ENCODE measurements around the gene CRADD. TPM values are rescaled to one million over a fixed set of nuclear protein-coding genes. Genes with fewer than 3 reads are reported as not detected.

The CRADD gene
- total and polyA plus RNA-seq, 10 donors = 5.5 to 58.7 (median 18.8) TPM

DNA sequence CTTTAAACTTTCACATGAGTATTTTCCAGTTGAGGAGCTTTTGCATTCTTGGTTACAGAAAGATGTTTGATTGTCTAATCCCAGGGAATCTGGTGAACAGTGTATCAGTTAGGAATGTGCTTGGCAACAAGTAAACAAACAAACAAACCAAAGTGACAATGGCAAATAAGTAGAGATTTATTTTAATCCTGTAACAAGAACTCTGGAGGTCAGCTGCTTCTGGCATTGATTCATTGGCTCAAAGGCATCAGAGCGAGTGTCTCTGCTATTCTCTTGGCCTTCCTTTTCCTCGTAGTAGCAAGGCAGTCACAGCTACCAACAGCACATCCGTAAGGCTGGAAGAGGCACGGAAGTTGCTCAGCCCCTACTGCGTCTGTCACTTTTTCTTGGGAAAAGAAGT, 37.2 kb downstream of the CRADD start:
- WGBS, 5 donors = 56 to 86% (median 75%) methylated on average over 5 of the region's 5 CpGs

DNA sequence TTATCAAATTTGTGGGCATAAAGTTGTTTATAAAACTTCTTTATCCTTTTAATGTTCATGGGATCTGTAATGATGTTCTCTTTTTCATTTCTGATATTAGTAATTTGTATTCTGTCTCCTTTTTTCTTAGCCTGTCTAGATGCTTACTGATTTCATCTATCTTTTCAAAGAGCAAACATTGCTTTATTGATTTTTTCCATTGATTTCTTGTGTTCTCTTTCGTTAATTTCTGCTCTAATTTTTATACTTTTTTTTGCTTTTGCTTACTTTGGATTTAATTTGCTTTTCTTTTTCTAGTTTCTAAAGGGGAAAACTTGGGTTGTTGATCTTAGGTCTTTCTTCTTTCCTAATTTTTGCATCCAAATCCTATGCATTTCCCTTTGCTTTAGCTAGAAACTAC, 42.5 kb downstream of the CRADD start:
- Histone ChIP-seq H3K4me1 (no peaks in the 10 kb centered on the region), H3K27ac (no peak overlapping the region), H3K4me3 (no peak overlapping the region), H3K36me3 (no peaks in the 10 kb centered on the region), H3K27me3 (replicated peaks in 1 of 7) (no peaks in the 10 kb centered on the region), H3K9me3 (peaks cover 0 to 51% (median 33%) of the 10 kb centered on the region in 8 donors)
- TF ChIP-seq, protein P1, sequence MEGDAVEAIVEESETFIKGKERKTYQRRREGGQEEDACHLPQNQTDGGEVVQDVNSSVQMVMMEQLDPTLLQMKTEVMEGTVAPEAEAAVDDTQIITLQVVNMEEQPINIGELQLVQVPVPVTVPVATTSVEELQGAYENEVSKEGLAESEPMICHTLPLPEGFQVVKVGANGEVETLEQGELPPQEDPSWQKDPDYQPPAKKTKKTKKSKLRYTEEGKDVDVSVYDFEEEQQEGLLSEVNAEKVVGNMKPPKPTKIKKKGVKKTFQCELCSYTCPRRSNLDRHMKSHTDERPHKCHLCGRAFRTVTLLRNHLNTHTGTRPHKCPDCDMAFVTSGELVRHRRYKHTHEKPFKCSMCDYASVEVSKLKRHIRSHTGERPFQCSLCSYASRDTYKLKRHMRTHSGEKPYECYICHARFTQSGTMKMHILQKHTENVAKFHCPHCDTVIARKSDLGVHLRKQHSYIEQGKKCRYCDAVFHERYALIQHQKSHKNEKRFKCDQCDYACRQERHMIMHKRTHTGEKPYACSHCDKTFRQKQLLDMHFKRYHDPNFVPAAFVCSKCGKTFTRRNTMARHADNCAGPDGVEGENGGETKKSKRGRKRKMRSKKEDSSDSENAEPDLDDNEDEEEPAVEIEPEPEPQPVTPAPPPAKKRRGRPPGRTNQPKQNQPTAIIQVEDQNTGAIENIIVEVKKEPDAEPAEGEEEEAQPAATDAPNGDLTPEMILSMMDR (IDR thresholded peaks at IDR 0.05 in 8 of 11, conservative IDR thresholded peaks at IDR 0.05 in 3 of 11) = no peak
- TF ChIP-seq POLR2AphosphoS5 (IDR thresholded peaks at IDR 0.05) (no peak), POLR2A (IDR thresholded peaks at IDR 0.05) (no peak)
- no peak for DNase-seq
- intact Hi-C loops (cut with DNase I; ENCODE audit: low total_unique reads) = no loop called here
- 83 to 93% (median 88%) methylated on average over 1 of the region's 1 CpG for WGBS, 5 donors

More for the DNA sequence above, 37.2 kb downstream of the CRADD start:
- TF ChIP-seq POLR2A (IDR thresholded peaks at IDR 0.05) = no peak
- no peak for TF ChIP-seq POLR2AphosphoS5 (IDR thresholded peaks at IDR 0.05)
- TF ChIP-seq, protein P1 (IDR thresholded peaks at IDR 0.05 in 8 of 11, conservative IDR thresholded peaks at IDR 0.05 in 3 of 11) = no peak
- no peak for DNase-seq
- H3K4me1 ChIP-seq = no peaks in the 10 kb centered on the region
- no peaks in the 10 kb centered on the region for H3K27me3 ChIP-seq (replicated peaks in 1 of 7)
- no peak overlapping the region for H3K4me3 ChIP-seq
- H3K27ac ChIP-seq = peak overlapping the region in 4 of 8 donors; percentile 20 to 33 (median 32)
- peaks cover 4 to 30% (median 20%) of the 10 kb centered on the region in 8 donors for H3K9me3 ChIP-seq
- H3K36me3 ChIP-seq = no peaks in the 10 kb centered on the region
- intact Hi-C loops (cut with DNase I; ENCODE audit: low total_unique reads) = no loop called here

DNA sequence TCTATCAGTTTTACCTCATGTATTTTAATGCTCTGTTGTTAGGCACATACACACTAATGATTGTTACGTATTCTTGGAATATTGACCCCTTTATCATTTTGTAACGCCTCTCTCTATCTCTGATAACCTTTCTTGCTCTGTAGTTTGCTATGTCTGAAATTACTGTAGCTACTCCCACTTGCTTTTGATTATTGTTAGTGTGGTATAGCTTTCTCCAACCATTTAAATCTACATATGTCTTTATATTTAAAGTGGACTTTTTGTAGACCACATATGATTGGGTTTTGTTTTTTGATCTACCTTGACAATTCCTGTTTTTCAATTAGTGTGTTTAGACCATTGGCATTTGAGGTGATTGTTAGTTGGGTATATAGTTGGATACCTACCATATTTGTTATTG, 43.4 kb downstream of the CRADD start:
- intact Hi-C loops (cut with DNase I; ENCODE audit: low total_unique reads) = no loop called here
- H3K9me3 ChIP-seq = peaks cover 0 to 51% (median 33%) of the 10 kb centered on the region in 8 donors
- no peaks in the 10 kb centered on the region for H3K4me1 ChIP-seq
- no peaks in the 10 kb centered on the region for H3K27me3 ChIP-seq (replicated peaks in 1 of 7)
- no peak overlapping the region for H3K4me3 ChIP-seq
- TF ChIP-seq POLR2A (IDR thresholded peaks at IDR 0.05) (no peak), POLR2AphosphoS5 (IDR thresholded peaks at IDR 0.05) (no peak)
- TF ChIP-seq, protein P1 (IDR thresholded peaks at IDR 0.05 in 8 of 11, conservative IDR thresholded peaks at IDR 0.05 in 3 of 11) = no peak
- H3K27ac ChIP-seq = no peak overlapping the region
- 93 to 100% (median 94%) methylated on average over 2 of the region's 2 CpGs for WGBS, 5 donors
- H3K36me3 ChIP-seq = no peaks in the 10 kb centered on the region
- no peak for DNase-seq

DNA sequence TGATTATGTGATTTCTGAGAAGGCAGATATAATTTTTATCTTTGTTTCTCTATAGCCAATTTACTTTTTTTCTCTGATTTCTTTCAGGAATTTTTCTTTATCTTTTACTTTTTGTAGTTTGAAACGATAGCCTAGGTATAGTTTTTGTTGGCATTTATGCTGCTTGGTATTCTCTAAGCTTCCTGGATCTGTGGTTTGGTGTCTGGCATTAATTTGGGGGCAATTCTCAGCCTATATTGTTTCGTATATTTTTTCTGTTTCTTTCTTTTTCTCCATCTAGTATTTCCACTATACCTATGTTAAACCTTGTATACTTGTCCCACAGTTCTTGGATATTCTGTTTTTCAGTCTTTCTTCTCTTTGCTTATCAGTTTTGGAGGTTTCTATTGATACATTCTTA, 45.0 kb downstream of the CRADD start:
- Histone ChIP-seq H3K4me3 (no peak overlapping the region), H3K27ac (no peak overlapping the region), H3K27me3 (replicated peaks in 1 of 7) (no peaks in the 10 kb centered on the region), H3K4me1 (peaks cover 0 to 3% (median 0%) of the 10 kb centered on the region in 6 donors), H3K36me3 (no peaks in the 10 kb centered on the region), H3K9me3 (peaks cover 0 to 51% (median 33%) of the 10 kb centered on the region in 8 donors)
- intact Hi-C loops (cut with DNase I; ENCODE audit: low total_unique reads) = no loop called here
- TF ChIP-seq POLR2A (IDR thresholded peaks at IDR 0.05) (no peak), POLR2AphosphoS5 (IDR thresholded peaks at IDR 0.05) (no peak)
- TF ChIP-seq, protein P1 (IDR thresholded peaks at IDR 0.05 in 8 of 11, conservative IDR thresholded peaks at IDR 0.05 in 3 of 11) = no peak
- WGBS, 5 donors = 92 to 97% (median 94%) methylated on average over 2 of the region's 2 CpGs
- DNase-seq = no peak
